GM12878 (cell line): ENCODE results near the gene HMG20B. TPM values are rescaled to one million over a fixed set of nuclear protein-coding genes. Genes with fewer than 3 reads are reported as not detected.

ENCODE experiments used
- ATAC-seq: fragments of 200-7000 bp; cut with Tn5 transposase; 3 replicates; pipeline ENCODE4 v1.9.1; 2020; ENCODE audit warnings: mild to moderate bottlenecking, moderate library complexity
- BruUV-seq: library from RNA; stranded (reverse); fragments of 400-500 nt; replicated peaks from 2 replicates; lab custom pipeline; 2021; lab: Mats Ljungman, UMichigan
- CTCF ChIA-PET: fragments of 300-600 bp; sonication (Branson Sonifier 250); formaldehyde crosslinking; extraction: SDS; loops from one replicate; lab custom pipeline; 2021; ENCODE audit warnings: inconsistent platforms; lab: Yijun Ruan, JAX
- POLR2A ChIA-PET: fragments of 350-600 bp; formaldehyde crosslinking; extraction: SDS; loops from one replicate; lab custom pipeline; 2021; ENCODE audit warnings: inconsistent platforms; lab: Charles Lee
- RAD21 ChIA-PET: fragments of 300-600 bp; sonication (Branson Sonifier 250); formaldehyde crosslinking; loops from one replicate; lab custom pipeline; 2023; ENCODE audit warnings: antibody characterized with exemption; ENCODE audit not compliant: unreplicated experiment; lab: Charles Lee
- SMC1A ChIA-PET: fragments of 300-600 bp; sonication (Branson Sonifier 250); formaldehyde crosslinking; loops from one replicate; lab custom pipeline; 2023; ENCODE audit not compliant: unreplicated experiment, uncharacterized antibody; lab: Charles Lee
- DNase-seq: peaks from one replicate; pipeline ENCODE4 v3.0.0-alpha.2; 2011; ENCODE audit warnings: low read depth, low spot score
- FAIRE-seq: peaks from 3 replicates; lab custom pipeline; 2011; peaks lifted over from hg19 to GRCh38; lab: Jason Lieb, UNC
- H2AFZ ChIP-seq: 2 replicates; pipeline ENCODE4 v1.6.0; 2011; ENCODE audit warnings: low read depth, low read length, control low read depth; ENCODE audit not compliant: control insufficient read depth
- H3K27ac ChIP-seq: 2 replicates; pipeline ENCODE4 v1.5.1; 2011; ENCODE audit warnings: control low read depth; ENCODE audit not compliant: control insufficient read depth, insufficient read depth
- H3K27me3 ChIP-seq, 2 experiments: replicated peaks in 1 of 2; 2 replicates each; pipeline versions ENCODE4 v1.6.0 to v1.6.1; 2011; ENCODE audit warnings: low read length in 1 of 2; ENCODE audit not compliant: control insufficient read depth in 2 of 2, insufficient read depth in 2 of 2
- H3K36me3 ChIP-seq, 2 experiments: 2 replicates each; pipeline ENCODE4 v1.5.1; 2011; ENCODE audit warnings: low read length in 1 of 2; ENCODE audit not compliant: control insufficient read depth in 2 of 2, insufficient read depth in 2 of 2
- H3K4me1 ChIP-seq: 2 replicates; pipeline ENCODE4 v1.6.1; 2011; ENCODE audit warnings: mild to moderate bottlenecking, low read length, moderate library complexity, mixed read lengths; ENCODE audit not compliant: control insufficient read depth, insufficient read depth
- H3K4me2 ChIP-seq: 2 replicates; pipeline ENCODE4 v1.6.0; 2011; ENCODE audit warnings: control low read depth; ENCODE audit not compliant: control insufficient read depth, insufficient read depth
- H3K4me3 ChIP-seq: fragments of 200-600 bp; sonication (generic); 2 replicates; pipeline ENCODE4 v1.5.1; 2016
- H3K79me2 ChIP-seq: 2 replicates; pipeline ENCODE4 v1.6.0; 2011; ENCODE audit warnings: low read length; ENCODE audit not compliant: control insufficient read depth, insufficient read depth
- H3K9ac ChIP-seq: 2 replicates; pipeline ENCODE4 v1.8.0; 2011; ENCODE audit warnings: low read length, control low read depth, mixed read lengths; ENCODE audit not compliant: control insufficient read depth, insufficient read depth
- H3K9me3 ChIP-seq: replicated peaks from 3 replicates; pipeline ENCODE4 v1.5.1; 2011; ENCODE audit warnings: mild to moderate bottlenecking, low read length; ENCODE audit not compliant: control insufficient read depth, insufficient read depth
- H4K20me1 ChIP-seq: 2 replicates; pipeline ENCODE4 v1.6.0; 2011; ENCODE audit not compliant: control insufficient read depth, insufficient read depth
- DPF2 ChIP-seq: fragments of 450-650 bp; IDR thresholded peaks from 2 replicates; pipeline ENCODE4 v1.6.1; 2017; ENCODE audit warnings: mild to moderate bottlenecking
- EP300 ChIP-seq, 2 experiments: fragments of 150-350 bp in 1 of 2; IDR thresholded peaks; 2 replicates each; pipeline ENCODE4 v1.6.1; 2011 to 2012; ENCODE audit warnings: low read depth in 2 of 2, low read length in 2 of 2, borderline replicate concordance in 1 of 2, improper control_type of control experiment in 1 of 2, inconsistent platforms in 1 of 2; ENCODE audit not compliant: control insufficient read depth in 1 of 2
- ETV6 ChIP-seq, 2 experiments: fragments of 450-650 bp in 1 of 2; IDR thresholded peaks in 1 of 2; conservative IDR thresholded peaks in 1 of 2; 2 replicates each; pipeline ENCODE4 v1.6.1; 2014; ENCODE audit warnings: antibody characterized with exemption in 1 of 2, borderline replicate concordance in 1 of 2, low read depth in 1 of 2, mild to moderate bottlenecking in 1 of 2, moderate library complexity in 1 of 2
- EZH2 ChIP-seq: IDR thresholded peaks from 2 replicates; pipeline ENCODE4 v1.6.1; 2012; ENCODE audit warnings: low read depth, mild to moderate bottlenecking, control low read depth, inconsistent platforms, low read length, borderline replicate concordance; ENCODE audit not compliant: control insufficient read depth
- GATAD2B ChIP-seq: fragments of 450-650 bp; conservative IDR thresholded peaks from 2 replicates; pipeline ENCODE4 v1.6.1; 2017; ENCODE audit warnings: low read depth, mild to moderate bottlenecking, moderate library complexity
- KAT2A ChIP-seq: conservative IDR thresholded peaks from 2 replicates; pipeline ENCODE4 v1.6.1; 2011; ENCODE audit warnings: low read depth, low read length; ENCODE audit not compliant: control insufficient read depth
- KLF5 ChIP-seq: fragments of 450-650 bp; IDR thresholded peaks from 2 replicates; pipeline ENCODE4 v1.6.1; 2014; ENCODE audit warnings: mild to moderate bottlenecking; ENCODE audit not compliant: partially characterized antibody
- MTA2 ChIP-seq: fragments of 450-650 bp; IDR thresholded peaks from 2 replicates; pipeline ENCODE4 v1.6.1; 2016; ENCODE audit warnings: low read depth, mild to moderate bottlenecking, moderate library complexity
- MYB ChIP-seq: fragments of 150-350 bp; IDR thresholded peaks from 2 replicates; pipeline ENCODE4 v1.6.1; 2014; ENCODE audit warnings: mild to moderate bottlenecking, low read depth, low read length, borderline replicate concordance
- NFYA ChIP-seq: IDR thresholded peaks from 2 replicates; pipeline ENCODE4 v1.6.1; 2011; ENCODE audit warnings: low read depth, mild to moderate bottlenecking, low read length, improper control_type of control experiment, borderline replicate concordance
- NR2C2 ChIP-seq: IDR thresholded peaks from 2 replicates; pipeline ENCODE4 v1.6.1; 2011; ENCODE audit warnings: borderline replicate concordance, low read depth; ENCODE audit not compliant: control insufficient read depth, insufficient read length
- RAD51 ChIP-seq: fragments of 450-650 bp; IDR thresholded peaks from 2 replicates; pipeline ENCODE4 v1.6.1; 2016; ENCODE audit warnings: moderate library complexity, mild to moderate bottlenecking, inconsistent platforms
- SIN3A ChIP-seq: IDR thresholded peaks from 2 replicates; pipeline ENCODE4 v1.6.1; 2012; ENCODE audit warnings: low read depth, low read length, improper control_type of control experiment
- SMAD1 ChIP-seq: fragments of 450-650 bp; IDR thresholded peaks from 2 replicates; pipeline ENCODE4 v1.6.1; 2018; ENCODE audit warnings: mild to moderate bottlenecking, low read depth; ENCODE audit not compliant: partially characterized antibody
- SP1 ChIP-seq: IDR thresholded peaks from one replicate; pipeline ENCODE4 v1.6.1; 2011; ENCODE audit warnings: low read depth, low read length
- SPI1 ChIP-seq: IDR thresholded peaks from 2 replicates; pipeline ENCODE4 v1.6.1; 2011; ENCODE audit warnings: low read depth, mild to moderate bottlenecking, low read length, moderate library complexity, borderline replicate concordance; ENCODE audit not compliant: insufficient read depth
- TAF1 ChIP-seq: IDR thresholded peaks from 2 replicates; pipeline ENCODE4 v1.6.1; 2011; ENCODE audit warnings: mild to moderate bottlenecking, low read depth, low read length, borderline replicate concordance
- TBL1XR1 ChIP-seq: IDR thresholded peaks from 2 replicates; pipeline ENCODE4 v1.6.1; 2012; ENCODE audit warnings: low read depth, low read length, improper control_type of control experiment
- WGBS: methylation state at CpG from one replicate; pipeline ENCODE4 v1.1.6; 2016; ENCODE audit warnings: low lambda C conversion rate; ENCODE audit not compliant: insufficient replicate concordance, insufficient coverage; ENCODE audit errors: missing lambda C conversion rate; 5-methylcytosine and 5-hydroxymethylcytosine counted together
- in situ Hi-C: fragments of 300-500 bp; cut with MboI; formaldehyde crosslinking; loops from 9 replicates; pipeline ENCODE4 v1.14.3; 2018; ENCODE audit warnings: mixed read lengths
- intact Hi-C: fragments of 100-400 bp; cut with micrococcal nuclease; formaldehyde crosslinking; loops from one replicate; pipeline ENCODE4 v1.14.2; 2022; ENCODE audit not compliant: unreplicated experiment
- polyA plus RNA-seq, 11 experiments: library from polyadenylated mRNA; depleted of rRNA in 4 of 11; unstranded in 6 of 11; stranded (reverse) in 5 of 11; fragments of >200 nt; fragmentation: Nextera tagmentation in 4 of 11; fragmentation: Illumina TruSeq in 1 of 11; extraction: Ambion mirVana in 4 of 11; extraction: Trizol in 1 of 11; gene quantifications; 1 replicate in 1 of 11; 2 replicates in 10 of 11; pipeline versions ENCODE4 v1.2.1 to v1.2.3, GENCODE V29; 2011 to 2016; ENCODE audit warnings: inconsistent platforms in 2 of 11, missing spikeins in 2 of 11, low read depth in 1 of 11
- total RNA-seq, 4 experiments: library from RNA; depleted of rRNA in 3 of 4; stranded (reverse); fragments of >200 nt in 3 of 4; fragmentation: Illumina TruSeq in 1 of 4; extraction: Trizol in 1 of 4; gene quantifications; 2 replicates each; pipeline versions ENCODE4 v1.2.1 to v1.2.3, GENCODE V29; 2013 to 2021
- TF ChIP-seq, protein P1 (sequence below): IDR thresholded peaks from 2 replicates; pipeline ENCODE4 v1.6.1; 2011; ENCODE audit warnings: borderline replicate concordance, low read depth, mild to moderate bottlenecking, moderate library complexity, mixed read lengths, low read length; ENCODE audit not compliant: insufficient read depth; ENCODE audit errors: extremely low read length

The HMG20B gene
- total and polyA plus RNA-seq, 10 of the 15 experiments (the other 5 are each of a cell fraction or from before 2014, with no cell fraction given) = 0.37 to 92.7 (median 47.0) TPM

- SMC1A ChIA-PET = no interaction called here
Measured at GRCh38 chr19:3539756-3540118, 33.0 kb upstream of the HMG20B start.

GRCh38 chr19:3543150-3544057, 29.3 kb upstream of the HMG20B start:
- 91% methylated on average over 44 of the region's 47 CpGs for WGBS
- ATAC-seq = no peak
- Histone ChIP-seq H3K27me3 (no peaks in the 10 kb centered on the region), H3K27ac (no peak overlapping the region), H3K36me3 (peaks cover 2 to 7% of the 10 kb centered on the region in 2 experiments; a peak in 3 of 4 replicates), H2AFZ (no peak overlapping the region), H3K4me2 (no peak overlapping the region), H4K20me1 (no peaks in the 10 kb centered on the region), H3K79me2 (no peaks in the 10 kb centered on the region), H3K4me3 (no peak overlapping the region), H3K4me1 (no peaks in the 10 kb centered on the region), H3K9ac (no peak overlapping the region), H3K9me3 (no peaks in the 10 kb centered on the region)
- FAIRE-seq = no peak
- no TSS peak for BruUV-seq
- ChIA-PET POLR2A (no interaction called here), RAD21 (no interaction called here), SMC1A (no interaction called here), CTCF (no interaction called here)
- TF ChIP-seq TBL1XR1 (no peak), KAT2A (no peak), SMAD1 (no peak), ETV6 (conservative IDR thresholded peaks at IDR 0.05 in 1 of 2, IDR thresholded peaks at IDR 0.05 in 1 of 2; ENCODE audit: borderline replicate concordance in 1 of 2, low read depth in 1 of 2) (no peak), RAD51 (no peak), NFYA (no peak), SPI1 (no peak)
- TF ChIP-seq, protein P1, sequence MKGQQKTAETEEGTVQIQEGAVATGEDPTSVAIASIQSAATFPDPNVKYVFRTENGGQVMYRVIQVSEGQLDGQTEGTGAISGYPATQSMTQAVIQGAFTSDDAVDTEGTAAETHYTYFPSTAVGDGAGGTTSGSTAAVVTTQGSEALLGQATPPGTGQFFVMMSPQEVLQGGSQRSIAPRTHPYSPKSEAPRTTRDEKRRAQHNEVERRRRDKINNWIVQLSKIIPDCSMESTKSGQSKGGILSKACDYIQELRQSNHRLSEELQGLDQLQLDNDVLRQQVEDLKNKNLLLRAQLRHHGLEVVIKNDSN = no peak
- in situ Hi-C loops = no loop called here
- intact Hi-C loops = no loop called here
- DNase-seq = no peak

More at GRCh38 chr19:3539756-3540118, 33.0 kb upstream of the HMG20B start:
- 100% methylated on average over 1 of the region's 1 CpG for WGBS
- Histone ChIP-seq H3K79me2 (no peaks in the 10 kb centered on the region), H4K20me1 (no peaks in the 10 kb centered on the region), H3K9ac (no peak overlapping the region), H3K4me1 (no peaks in the 10 kb centered on the region), H3K4me3 (no peak overlapping the region), H3K36me3 (peaks cover 6 to 8% of the 10 kb centered on the region in 2 experiments), H2AFZ (no peak overlapping the region), H3K27ac (no peak overlapping the region), H3K4me2 (no peak overlapping the region), H3K9me3 (no peaks in the 10 kb centered on the region), H3K27me3 (no peaks in the 10 kb centered on the region)
- FAIRE-seq (no peak), DNase-seq (no peak), ATAC-seq (no peak)
- intact Hi-C loops = no loop called here
- CTCF ChIA-PET = interaction anchor here (0.6 kb wide), 1 partner anchor 479 kb away, joined by 3 read pairs; no protein-coding TSS in a partner anchor
- POLR2A ChIA-PET = interaction anchor here (0.7 kb wide), 1 partner anchor 199 kb away, joined by 3 read pairs; no protein-coding TSS in a partner anchor
- TF ChIP-seq EP300 (IDR thresholded peaks at IDR 0.05; ENCODE audit: borderline replicate concordance in 1 of 2, control insufficient read depth in 1 of 2, low read depth in 2 of 2, low read length in 2 of 2) (no peak), TBL1XR1 (no peak), TAF1 (no peak), GATAD2B (no peak), SIN3A (no peak), DPF2 (no peak), MYB (no peak), KLF5 (no peak), MTA2 (no peak), EZH2 (no peak), NR2C2 (no peak), SP1 (no peak)
- in situ Hi-C loops = no loop called here
- RAD21 ChIA-PET = no interaction called here
- BruUV-seq = TSS peak; percentile 66
